ENCODE data around the gene DDIT4. TPM values are rescaled to one million over a fixed set of nuclear protein-coding genes. Genes with fewer than 3 reads are reported as not detected.

Gene DDIT4
- total and polyA plus RNA-seq, 8 donors, result 89.9 to 188 (median 162) TPM

DNA sequence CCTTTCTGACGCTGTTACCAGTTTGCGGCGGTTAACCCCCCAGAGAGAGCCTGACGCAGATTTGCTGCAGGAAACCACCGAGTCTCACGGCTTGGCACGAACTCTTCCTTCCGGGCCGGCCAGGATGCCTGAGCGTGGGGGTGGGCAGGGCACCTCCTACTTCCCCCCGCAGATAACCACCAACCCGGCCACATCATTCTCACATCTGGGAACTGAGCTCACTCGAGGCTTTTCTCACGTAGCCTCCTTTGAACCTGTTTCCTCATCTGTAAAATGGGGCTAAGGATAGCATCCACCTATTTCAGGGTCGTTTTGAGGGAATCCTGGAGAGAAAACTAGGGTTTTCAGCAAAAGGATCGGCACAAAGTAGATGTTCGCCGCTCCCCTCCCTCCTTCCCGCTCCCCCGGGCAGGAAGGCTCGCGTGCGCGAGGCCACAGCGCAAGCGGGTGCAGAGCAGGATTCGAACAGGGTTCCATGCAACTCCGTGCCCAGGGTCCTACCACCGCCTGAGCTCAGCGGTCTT is 23.6 kb downstream of the DDIT4 start:
- peak; percentile 79 to 93 for DNase-seq
- Histone ChIP-seq H3K4me3 (peak overlapping the region; percentile 52 to 74 (median 65)), H3K4me1 (peaks cover 10 to 29% (median 19%) of the 10 kb centered on the region in 4 donors), H3K27me3 (no peaks in the 10 kb centered on the region), H3K36me3 (no peaks in the 10 kb centered on the region), H3K9me3 (no peaks in the 10 kb centered on the region), H3K27ac (peak overlapping the region; percentile 87 to 96 (median 95))
- intact Hi-C loops (cut with DNase I; ENCODE audit: low total_unique reads), result no loop called here
- whole genome bisulfite sequencing, 5 donors, result 4 to 13% (median 8%) methylated on average over 30 of the region's 30 CpGs
- no peak for TF ChIP-seq EP300 (IDR thresholded peaks at IDR 0.05)
- TF ChIP-seq, protein P1, sequence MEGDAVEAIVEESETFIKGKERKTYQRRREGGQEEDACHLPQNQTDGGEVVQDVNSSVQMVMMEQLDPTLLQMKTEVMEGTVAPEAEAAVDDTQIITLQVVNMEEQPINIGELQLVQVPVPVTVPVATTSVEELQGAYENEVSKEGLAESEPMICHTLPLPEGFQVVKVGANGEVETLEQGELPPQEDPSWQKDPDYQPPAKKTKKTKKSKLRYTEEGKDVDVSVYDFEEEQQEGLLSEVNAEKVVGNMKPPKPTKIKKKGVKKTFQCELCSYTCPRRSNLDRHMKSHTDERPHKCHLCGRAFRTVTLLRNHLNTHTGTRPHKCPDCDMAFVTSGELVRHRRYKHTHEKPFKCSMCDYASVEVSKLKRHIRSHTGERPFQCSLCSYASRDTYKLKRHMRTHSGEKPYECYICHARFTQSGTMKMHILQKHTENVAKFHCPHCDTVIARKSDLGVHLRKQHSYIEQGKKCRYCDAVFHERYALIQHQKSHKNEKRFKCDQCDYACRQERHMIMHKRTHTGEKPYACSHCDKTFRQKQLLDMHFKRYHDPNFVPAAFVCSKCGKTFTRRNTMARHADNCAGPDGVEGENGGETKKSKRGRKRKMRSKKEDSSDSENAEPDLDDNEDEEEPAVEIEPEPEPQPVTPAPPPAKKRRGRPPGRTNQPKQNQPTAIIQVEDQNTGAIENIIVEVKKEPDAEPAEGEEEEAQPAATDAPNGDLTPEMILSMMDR (IDR thresholded peaks at IDR 0.05), result no peak
- peak; percentile 45 to 90 (median 88) for TF ChIP-seq POLR2AphosphoS5 (IDR thresholded peaks at IDR 0.05)
- TF ChIP-seq POLR2A (IDR thresholded peaks at IDR 0.05), result no peak

DNA sequence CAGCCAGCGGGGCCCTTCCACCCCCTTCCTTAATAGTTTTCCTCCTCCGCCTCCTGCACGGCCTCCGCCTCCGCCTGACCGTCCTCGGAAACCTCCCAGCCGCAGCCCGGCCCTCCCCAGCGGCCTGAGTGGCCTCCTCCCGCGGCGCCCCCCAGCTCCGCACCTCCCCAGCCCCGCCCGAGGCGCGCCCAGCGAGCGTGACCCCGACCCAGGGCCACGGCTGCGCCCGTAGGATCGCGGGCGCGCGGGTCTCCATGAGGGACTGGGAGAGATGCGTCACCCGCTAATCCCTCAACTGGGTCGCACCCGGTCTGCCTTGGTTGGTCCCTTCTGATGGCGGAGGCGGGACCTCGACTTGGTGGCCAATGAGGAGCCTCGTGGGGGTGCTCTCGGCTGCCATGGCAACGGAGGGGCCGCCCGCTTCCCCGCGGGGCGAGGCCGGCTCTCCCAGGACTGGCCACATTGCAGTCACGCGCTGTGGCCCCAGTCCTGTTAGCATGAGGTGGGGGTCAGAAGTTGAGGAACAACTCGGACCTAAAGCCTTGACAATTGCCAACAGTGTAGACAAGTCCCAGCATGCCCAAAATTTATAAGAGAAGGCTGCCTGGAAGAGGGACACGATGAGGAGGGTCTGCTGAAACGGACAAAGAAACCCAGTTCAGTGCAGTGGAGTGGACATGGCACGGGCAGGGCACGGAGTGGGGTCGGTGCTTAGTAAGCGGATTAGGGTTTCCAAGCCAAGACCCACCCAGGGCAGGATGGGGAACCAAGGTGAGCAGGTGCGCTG is 24.3 kb downstream of the DDIT4 start:
- H3K9me3 ChIP-seq, result no peaks in the 10 kb centered on the region
- peaks cover 10 to 25% (median 19%) of the 10 kb centered on the region in 4 donors for H3K4me1 ChIP-seq
- intact Hi-C loops (cut with DNase I; ENCODE audit: low total_unique reads), result no loop called here
- TF ChIP-seq POLR2AphosphoS5 (IDR thresholded peaks at IDR 0.05), result peak; percentile 78 to 97 (median 94)
- TF ChIP-seq POLR2A (IDR thresholded peaks at IDR 0.05), result peak in 1 of 4 donors; percentile 53
- TF ChIP-seq, protein P1 (IDR thresholded peaks at IDR 0.05), result no peak
- H3K27me3 ChIP-seq, result no peaks in the 10 kb centered on the region
- WGBS, 5 donors, result 8 to 9% (median 8%) methylated on average over 34 to 55 of the region's 55 CpGs
- no peaks in the 10 kb centered on the region for H3K36me3 ChIP-seq
- peak overlapping the region; percentile 52 to 74 (median 65) for H3K4me3 ChIP-seq
- peak; percentile 98 to 99 for DNase-seq
- H3K27ac ChIP-seq, result peak overlapping the region; percentile 87 to 96 (median 95)

DNA sequence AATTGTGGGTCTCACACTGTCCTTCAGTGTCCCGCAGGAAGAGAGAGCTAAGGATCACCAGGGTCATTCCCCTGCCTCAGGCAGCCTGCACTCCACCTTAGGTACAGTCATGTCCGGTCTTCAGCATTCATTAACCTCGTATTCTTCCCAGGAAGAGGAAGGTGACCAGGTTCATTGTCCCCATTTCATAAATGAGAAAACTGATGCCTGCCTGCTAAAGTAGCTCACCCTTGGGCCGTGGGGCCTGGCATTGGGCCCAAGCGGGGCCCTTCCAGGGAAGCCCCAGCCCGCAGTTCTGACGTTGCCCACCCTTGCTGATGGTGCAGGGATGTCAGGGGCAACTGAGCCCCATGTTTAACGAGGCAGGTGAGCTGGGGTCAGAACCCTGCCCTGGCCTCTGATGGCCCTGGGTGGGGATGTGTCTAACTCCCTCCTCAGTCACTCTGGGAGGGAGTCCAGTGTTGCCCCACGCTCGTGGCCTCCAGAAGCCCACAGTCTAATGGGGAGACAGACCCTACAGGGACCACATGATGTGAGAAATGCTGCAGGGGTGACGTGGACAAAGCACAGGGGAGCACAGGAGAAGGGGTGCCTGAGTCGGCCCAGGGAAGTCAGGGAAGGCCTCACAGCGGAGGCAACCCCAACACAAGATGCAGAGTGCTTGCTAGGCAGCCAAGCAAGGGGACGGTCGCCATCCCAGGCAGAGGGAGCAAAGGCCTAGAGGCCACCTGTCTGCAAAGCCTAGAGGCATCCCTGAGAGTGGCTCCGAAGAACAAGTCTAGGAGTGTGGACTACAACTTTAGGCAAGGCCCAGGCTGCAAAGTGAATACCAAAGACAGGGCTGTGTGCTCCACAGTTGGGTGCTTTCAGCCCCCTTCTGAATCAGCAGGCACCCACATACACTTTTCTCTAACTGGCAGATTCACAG is 25.1 kb downstream of the DDIT4 start:
- Histone ChIP-seq H3K4me1 (peaks cover 10 to 25% (median 19%) of the 10 kb centered on the region in 4 donors), H3K27ac (peak overlapping the region; percentile 49 to 96 (median 95)), H3K36me3 (no peaks in the 10 kb centered on the region), H3K27me3 (no peaks in the 10 kb centered on the region), H3K4me3 (no peak overlapping the region), H3K9me3 (no peaks in the 10 kb centered on the region)
- intact Hi-C loops (cut with DNase I; ENCODE audit: low total_unique reads), result no loop called here
- DNase-seq, result no peak
- no peak for TF ChIP-seq POLR2A (IDR thresholded peaks at IDR 0.05)
- TF ChIP-seq POLR2AphosphoS5 (IDR thresholded peaks at IDR 0.05), result no peak
- TF ChIP-seq, protein P1 (IDR thresholded peaks at IDR 0.05), result no peak
- no peak for TF ChIP-seq EP300 (IDR thresholded peaks at IDR 0.05)
- WGBS, 5 donors, result 76 to 91% (median 87%) methylated on average over 9 to 16 of the region's 16 CpGs
